ENCODE data around the gene NIFK.
A peak's percentile ranks its signal among the peaks of the same experiment; 100 is the strongest.
"Not testable (repeated sequence)": the region's sequence is repeated elsewhere in the genome, so short reads cannot be mapped to it uniquely, and the experiment has no call there.

NIFK gene

GRCh38 chr2:121707344-121707919 is 29.2 kb downstream of the NIFK start:
- H3K4me2 ChIP-seq (ENCODE audit: insufficient read depth, low read length, poor library complexity, severe bottlenecking): no peak overlapping the region
- H3K18ac ChIP-seq (ENCODE audit: low read length): no peak overlapping the region
- no peak overlapping the region for H2BK12ac ChIP-seq (ENCODE audit: low read length)
- no peak overlapping the region for H2BK120ac ChIP-seq (ENCODE audit: low read depth, low read length)
- no peaks in the 10 kb centered on the region for H3K36me3 ChIP-seq (replicated peaks in 1 of 2; ENCODE audit: control insufficient read depth in 2 of 2, insufficient read depth in 2 of 2, low read length in 2 of 2)
- H2BK5ac ChIP-seq (ENCODE audit: low read length): no peak overlapping the region
- H2AK5ac ChIP-seq (ENCODE audit: low read depth, low read length): no peak overlapping the region
- H4K91ac ChIP-seq (ENCODE audit: low read depth, low read length, poor library complexity): no peak overlapping the region
- H3K4me1 ChIP-seq (ENCODE audit: control insufficient read depth in 2 of 2, insufficient read depth in 1 of 2, low read depth in 1 of 2, low read length in 2 of 2): peaks cover 4 to 7% of the 10 kb centered on the region in 2 donors
- H3K79me1 ChIP-seq (ENCODE audit: low read depth, low read length): no peaks in the 10 kb centered on the region
- no peak overlapping the region for H3K27ac ChIP-seq (replicated peaks; ENCODE audit: low read length)
- no peak overlapping the region for H3K9ac ChIP-seq (ENCODE audit: low read depth, low read length, poor library complexity)
- no peak overlapping the region for H3K23ac ChIP-seq (ENCODE audit: low read depth, low read length, poor library complexity)
- no peak overlapping the region for H3K14ac ChIP-seq (ENCODE audit: low read length)
- no CpG with 5 or more reads among the region's 9 CpGs for WGBS, 2 donors (ENCODE audit: extremely low coverage in 2 of 2, insufficient read length in 2 of 2, insufficient replicate concordance in 1 of 2)
- H3K9me3 ChIP-seq (replicated peaks in 1 of 2; ENCODE audit: control insufficient read depth in 2 of 2, insufficient read depth in 1 of 2, low read depth in 1 of 2, low read length in 2 of 2): no peaks in the 10 kb centered on the region
- peaks cover 0 to 3% (median 0%) of the 10 kb centered on the region in 3 experiments for H3K27me3 ChIP-seq (ENCODE audit: control insufficient read depth in 3 of 3, insufficient read depth in 3 of 3, low read depth in 1 of 3, low read length in 3 of 3)
- peak overlapping the region; percentile 9 for H2AFZ ChIP-seq (ENCODE audit: low read length)
- H3K4ac ChIP-seq (ENCODE audit: low read length): no peak overlapping the region
- no peak overlapping the region for H3K4me3 ChIP-seq (ENCODE audit: low read length in 2 of 2)
- H2BK15ac ChIP-seq (ENCODE audit: low read length): no peak overlapping the region
- no peak for DNase-seq (ENCODE audit: low spot score)
- no peak overlapping the region for H4K8ac ChIP-seq (ENCODE audit: low read depth, low read length)

GRCh38 chr2:121705958-121706357 is 30.7 kb downstream of the NIFK start:
- peaks cover 0 to 3% (median 0%) of the 10 kb centered on the region in 3 experiments for H3K27me3 ChIP-seq (ENCODE audit: control insufficient read depth in 3 of 3, insufficient read depth in 3 of 3, low read depth in 1 of 3, low read length in 3 of 3)
- no peak for DNase-seq (ENCODE audit: low spot score)
- no peak overlapping the region for H2BK5ac ChIP-seq (ENCODE audit: low read length)
- no peaks in the 10 kb centered on the region for H3K36me3 ChIP-seq (replicated peaks in 1 of 2; ENCODE audit: control insufficient read depth in 2 of 2, insufficient read depth in 2 of 2, low read length in 2 of 2)
- WGBS, 2 donors (ENCODE audit: extremely low coverage in 2 of 2, insufficient read length in 2 of 2, insufficient replicate concordance in 1 of 2): no CpG with 5 or more reads among the region's 4 CpGs
- no peak overlapping the region for H2BK15ac ChIP-seq (ENCODE audit: low read length)
- H3K79me1 ChIP-seq (ENCODE audit: low read depth, low read length): no peaks in the 10 kb centered on the region
- no peak overlapping the region for H3K4ac ChIP-seq (ENCODE audit: low read length)
- H2BK12ac ChIP-seq (ENCODE audit: low read length): no peak overlapping the region
- H3K4me2 ChIP-seq (ENCODE audit: insufficient read depth, low read length, poor library complexity, severe bottlenecking): no peak overlapping the region
- H3K9me3 ChIP-seq (replicated peaks in 1 of 2; ENCODE audit: control insufficient read depth in 2 of 2, insufficient read depth in 1 of 2, low read depth in 1 of 2, low read length in 2 of 2): no peaks in the 10 kb centered on the region
- no peak overlapping the region for H3K23ac ChIP-seq (ENCODE audit: low read depth, low read length, poor library complexity)
- H4K91ac ChIP-seq (ENCODE audit: low read depth, low read length, poor library complexity): no peak overlapping the region
- no peak overlapping the region for H2AFZ ChIP-seq (ENCODE audit: low read length)
- no peak overlapping the region for H2AK5ac ChIP-seq (ENCODE audit: low read depth, low read length)
- no peak overlapping the region for H2BK120ac ChIP-seq (ENCODE audit: low read depth, low read length)
- H3K4me1 ChIP-seq (ENCODE audit: control insufficient read depth in 2 of 2, insufficient read depth in 1 of 2, low read depth in 1 of 2, low read length in 2 of 2): peaks cover 4 to 7% of the 10 kb centered on the region in 2 donors
- no peak overlapping the region for H3K18ac ChIP-seq (ENCODE audit: low read length)
- H3K9ac ChIP-seq (ENCODE audit: low read depth, low read length, poor library complexity): no peak overlapping the region
- no peak overlapping the region for H3K14ac ChIP-seq (ENCODE audit: low read length)
- H4K8ac ChIP-seq (ENCODE audit: low read depth, low read length): no peak overlapping the region
- no peak overlapping the region for H3K4me3 ChIP-seq (ENCODE audit: low read length in 2 of 2)
- no peak overlapping the region for H3K27ac ChIP-seq (replicated peaks; ENCODE audit: low read length)

GRCh38 chr2:121705390-121705789 is 31.3 kb downstream of the NIFK start:
- Histone ChIP-seq H3K9ac (ENCODE audit: low read depth, low read length, poor library complexity) (no peak overlapping the region), H4K91ac (ENCODE audit: low read depth, low read length, poor library complexity) (no peak overlapping the region), H3K14ac (ENCODE audit: low read length) (no peak overlapping the region), H3K27me3 (ENCODE audit: control insufficient read depth in 3 of 3, insufficient read depth in 3 of 3, low read depth in 1 of 3, low read length in 3 of 3) (peaks cover 0 to 2% (median 0%) of the 10 kb centered on the region in 3 experiments), H3K18ac (ENCODE audit: low read length) (no peak overlapping the region), H3K27ac (replicated peaks; ENCODE audit: low read length) (no peak overlapping the region), H3K4me2 (ENCODE audit: insufficient read depth, low read length, poor library complexity, severe bottlenecking) (no peak overlapping the region), H2BK5ac (ENCODE audit: low read length) (no peak overlapping the region), H3K9me3 (replicated peaks in 1 of 2; ENCODE audit: control insufficient read depth in 2 of 2, insufficient read depth in 1 of 2, low read depth in 1 of 2, low read length in 2 of 2) (no peaks in the 10 kb centered on the region), H2BK15ac (ENCODE audit: low read length) (no peak overlapping the region), H3K36me3 (replicated peaks in 1 of 2; ENCODE audit: control insufficient read depth in 2 of 2, insufficient read depth in 2 of 2, low read length in 2 of 2) (no peaks in the 10 kb centered on the region), H2BK120ac (ENCODE audit: low read depth, low read length) (no peak overlapping the region), H3K4me1 (ENCODE audit: control insufficient read depth in 2 of 2, insufficient read depth in 1 of 2, low read depth in 1 of 2, low read length in 2 of 2) (peaks cover 4 to 7% of the 10 kb centered on the region in 2 donors), H3K4me3 (ENCODE audit: low read length in 2 of 2) (no peak overlapping the region), H3K79me1 (ENCODE audit: low read depth, low read length) (no peaks in the 10 kb centered on the region), H2AK5ac (ENCODE audit: low read depth, low read length) (no peak overlapping the region), H2BK12ac (ENCODE audit: low read length) (no peak overlapping the region), H3K23ac (ENCODE audit: low read depth, low read length, poor library complexity) (no peak overlapping the region), H2AFZ (ENCODE audit: low read length) (no peak overlapping the region), H4K8ac (ENCODE audit: low read depth, low read length) (no peak overlapping the region), H3K4ac (ENCODE audit: low read length) (no peak overlapping the region)
- WGBS, 2 donors (ENCODE audit: extremely low coverage in 2 of 2, insufficient read length in 2 of 2, insufficient replicate concordance in 1 of 2): no CpG with 5 or more reads among the region's 8 CpGs
- no peak for DNase-seq (ENCODE audit: low spot score)

- H3K4ac ChIP-seq (ENCODE audit: low read length); H3K4me1 ChIP-seq (ENCODE audit: control insufficient read depth in 2 of 2, insufficient read depth in 1 of 2, low read depth in 1 of 2, low read length in 2 of 2); H3K27me3 ChIP-seq (ENCODE audit: control insufficient read depth in 3 of 3, insufficient read depth in 3 of 3, low read depth in 1 of 3, low read length in 3 of 3); H3K9me3 ChIP-seq (replicated peaks in 1 of 2; ENCODE audit: control insufficient read depth in 2 of 2, insufficient read depth in 1 of 2, low read depth in 1 of 2, low read length in 2 of 2); H2AFZ ChIP-seq (ENCODE audit: low read length); DNase-seq (ENCODE audit: low spot score); H2BK15ac ChIP-seq (ENCODE audit: low read length); H3K18ac ChIP-seq (ENCODE audit: low read length); H3K14ac ChIP-seq (ENCODE audit: low read length); H2AK5ac ChIP-seq (ENCODE audit: low read depth, low read length); H3K27ac ChIP-seq (replicated peaks; ENCODE audit: low read length); H3K23ac ChIP-seq (ENCODE audit: low read depth, low read length, poor library complexity); H4K91ac ChIP-seq (ENCODE audit: low read depth, low read length, poor library complexity); H3K79me1 ChIP-seq (ENCODE audit: low read depth, low read length); H3K4me3 ChIP-seq (ENCODE audit: low read length in 2 of 2); H2BK12ac ChIP-seq (ENCODE audit: low read length); H2BK5ac ChIP-seq (ENCODE audit: low read length); H3K36me3 ChIP-seq (replicated peaks in 1 of 2; ENCODE audit: control insufficient read depth in 2 of 2, insufficient read depth in 2 of 2, low read length in 2 of 2); H3K4me2 ChIP-seq (ENCODE audit: insufficient read depth, low read length, poor library complexity, severe bottlenecking); H3K9ac ChIP-seq (ENCODE audit: low read depth, low read length, poor library complexity); H4K8ac ChIP-seq (ENCODE audit: low read depth, low read length); H2BK120ac ChIP-seq (ENCODE audit: low read depth, low read length): not testable (repeated sequence)
Observed at GRCh38 chr2:121701761-121702160, 34.9 kb downstream of the NIFK start.

All from neuronal stem cell (in vitro differentiated cells).